Esophagus muscularis mucosa (tissue), 4 donors: ENCODE measurements around the gene PARP8. TPM values are rescaled to one million over a fixed set of nuclear protein-coding genes. Genes with fewer than 3 reads are reported as not detected.

Experiments
- DNase-seq: peaks from one replicate; pipeline ENCODE4 v3.0.0-alpha.2; 2017; ENCODE audit errors: extremely low spot score
- H3K27ac ChIP-seq, 4 donors: fragments of 200-600 bp; sonication (generic); replicated peaks in 1 of 4; 1 replicate in 3 of 4; 2 replicates in 1 of 4; pipeline ENCODE4 v1.5.1; 2016 to 2019; ENCODE audit warnings: mild to moderate bottlenecking in 1 of 4
- H3K27me3 ChIP-seq, 4 donors: fragments of 200-600 bp; sonication (generic); one replicate each; pipeline versions ENCODE4 v1.5.1 to v1.6.0; 2016 to 2019
- H3K36me3 ChIP-seq, 4 donors: fragments of 200-600 bp; sonication (generic); one replicate each; pipeline ENCODE4 v1.5.1; 2016 to 2019
- H3K4me1 ChIP-seq, 4 donors: fragments of 200-600 bp; sonication (generic); one replicate each; pipeline ENCODE4 v1.5.1; 2016 to 2019
- H3K4me3 ChIP-seq, 4 donors: fragments of 200-600 bp; sonication (generic); 1 replicate in 2 of 4; 2 replicates in 2 of 4; pipeline ENCODE4 v1.5.1; 2016 to 2019; ENCODE audit warnings: mild to moderate bottlenecking in 4 of 4, moderate library complexity in 1 of 4
- H3K9me3 ChIP-seq, 4 donors: fragments of 200-600 bp; sonication (generic); 1 replicate in 3 of 4; 2 replicates in 1 of 4; pipeline ENCODE4 v1.5.1; 2016 to 2019
- CTCF ChIP-seq, 3 experiments: fragments of 200-600 bp in 2 of 3; fragments of 450-650 bp in 1 of 3; sonication (generic) in 2 of 3; IDR thresholded peaks; one replicate each; pipeline ENCODE4 v1.5.1; 2017 to 2019; ENCODE audit warnings: antibody characterized with exemption in 3 of 3, mild to moderate bottlenecking in 2 of 3, moderate library complexity in 1 of 3
- EP300 ChIP-seq: sonication (generic); formaldehyde crosslinking; IDR thresholded peaks from one replicate; pipeline ENCODE4 v1.6.1; 2017; ENCODE audit warnings: antibody characterized with exemption
- POLR2A ChIP-seq: fragments of 450-650 bp; IDR thresholded peaks from one replicate; pipeline ENCODE4 v1.6.1; 2017; ENCODE audit warnings: antibody characterized with exemption, moderate library complexity, mild to moderate bottlenecking, low read depth
- POLR2AphosphoS5 ChIP-seq, 2 donors: sonication (generic); formaldehyde crosslinking; IDR thresholded peaks; one replicate each; pipeline ENCODE4 v1.6.1; 2017; ENCODE audit warnings: antibody characterized with exemption in 2 of 2
- WGBS: methylation state at CpG from one replicate; pipeline ENCODE4 v1.1.5; 2018; 5-methylcytosine and 5-hydroxymethylcytosine counted together
- intact Hi-C: fragments of 100-400 bp; cut with DNase I; formaldehyde crosslinking; loops from one replicate; pipeline ENCODE4 v1.15.1; 2023
- total RNA-seq, 4 donors: library from RNA; depleted of rRNA; stranded (reverse); fragments of >200 nt; gene quantifications; one replicate each; pipeline versions ENCODE4 v1.1.0 to v1.2.1, GENCODE V29; 2016

The PARP8 gene
- total RNA-seq, 4 donors from 2014 or later, result 5.4 to 17.1 (median 9.7) TPM

DNA sequence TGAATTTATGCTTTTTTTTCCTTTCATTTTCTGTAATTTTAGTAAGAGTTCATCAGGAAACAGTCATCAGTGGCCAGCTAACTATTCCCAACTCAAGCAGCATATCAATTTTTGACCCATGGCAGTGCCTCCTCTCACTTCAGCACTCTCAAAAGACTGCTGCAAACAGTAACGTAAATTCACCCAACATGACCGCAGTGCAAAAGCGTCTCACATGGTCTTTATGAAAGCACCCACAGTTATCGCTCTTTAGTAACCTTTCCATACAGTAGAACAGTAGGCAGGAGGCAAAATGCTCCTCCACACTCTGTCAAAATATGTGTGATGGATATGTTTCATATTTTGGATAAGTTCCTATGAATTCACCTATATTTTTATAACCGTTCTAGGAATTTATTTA, 48.6 kb downstream of the PARP8 start:
- no peaks in the 10 kb centered on the region for H3K36me3 ChIP-seq
- no peak for TF ChIP-seq CTCF (IDR thresholded peaks at IDR 0.05)
- no peak for TF ChIP-seq POLR2A
- no peak for TF ChIP-seq EP300
- no peak for TF ChIP-seq POLR2AphosphoS5 (IDR thresholded peaks at IDR 0.05)
- H3K9me3 ChIP-seq, result no peaks in the 10 kb centered on the region
- DNase-seq, result no peak
- H3K4me1 ChIP-seq, result peaks cover 0 to 18% (median 7%) of the 10 kb centered on the region in 4 donors
- intact Hi-C loops, result no loop called here
- no peaks in the 10 kb centered on the region for H3K27me3 ChIP-seq
- H3K4me3 ChIP-seq, result no peak overlapping the region
- no peak overlapping the region for H3K27ac ChIP-seq
- WGBS, result 86% methylated on average over 5 of the region's 5 CpGs

DNA sequence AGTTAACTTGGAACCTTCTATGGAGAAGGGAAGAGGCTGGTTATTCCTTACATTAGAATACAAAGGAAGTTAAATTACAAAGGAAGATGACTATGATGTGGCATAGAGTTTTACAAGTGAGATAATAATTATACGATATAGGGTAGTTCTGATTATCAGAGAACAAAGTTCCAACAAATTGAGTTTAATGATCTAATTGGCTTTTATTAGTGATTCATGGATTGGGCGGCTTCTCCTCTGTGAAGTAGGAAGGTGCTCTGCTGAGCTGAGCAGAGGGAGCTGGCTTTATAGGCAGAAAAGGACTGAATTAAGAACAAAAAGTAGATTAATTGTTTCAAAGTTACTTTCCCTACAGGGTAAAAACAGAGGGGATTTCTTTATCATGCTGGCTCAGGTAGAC, 49.7 kb downstream of the PARP8 start:
- Histone ChIP-seq H3K27ac (no peak overlapping the region), H3K4me3 (no peak overlapping the region), H3K4me1 (peaks cover 0 to 12% (median 4%) of the 10 kb centered on the region in 4 donors), H3K36me3 (no peaks in the 10 kb centered on the region), H3K27me3 (no peaks in the 10 kb centered on the region), H3K9me3 (no peaks in the 10 kb centered on the region)
- no peak for DNase-seq
- TF ChIP-seq POLR2AphosphoS5 (IDR thresholded peaks at IDR 0.05) (no peak), POLR2A (no peak), CTCF (IDR thresholded peaks at IDR 0.05) (no peak), EP300 (no peak)
- intact Hi-C loops, result no loop called here
- 96% methylated on average over 2 of the region's 2 CpGs for WGBS

GRCh38 chr5:50717651-50718050, 51.2 kb downstream of the PARP8 start:
- WGBS, result 82% methylated on average over 2 of the region's 2 CpGs
- TF ChIP-seq POLR2AphosphoS5 (IDR thresholded peaks at IDR 0.05) (no peak), CTCF (IDR thresholded peaks at IDR 0.05) (no peak), POLR2A (no peak), EP300 (no peak)
- no peaks in the 10 kb centered on the region for H3K36me3 ChIP-seq
- no peak overlapping the region for H3K27ac ChIP-seq
- H3K9me3 ChIP-seq, result no peaks in the 10 kb centered on the region
- no peaks in the 10 kb centered on the region for H3K27me3 ChIP-seq
- no peak overlapping the region for H3K4me3 ChIP-seq
- intact Hi-C loops, result no loop called here
- DNase-seq, result no peak
- H3K4me1 ChIP-seq, result peaks cover 0 to 2% (median 0%) of the 10 kb centered on the region in 4 donors

GRCh38 chr5:50720061-50720710, 53.7 kb downstream of the PARP8 start:
- Histone ChIP-seq H3K4me3 (no peak overlapping the region), H3K27me3 (no peaks in the 10 kb centered on the region), H3K27ac (no peak overlapping the region), H3K36me3 (no peaks in the 10 kb centered on the region), H3K9me3 (no peaks in the 10 kb centered on the region), H3K4me1 (peaks cover 0 to 2% (median 0%) of the 10 kb centered on the region in 4 donors)
- no peak for DNase-seq
- WGBS, result 69% methylated on average over 4 of the region's 4 CpGs
- intact Hi-C loops, result no loop called here
- no peak for TF ChIP-seq CTCF (IDR thresholded peaks at IDR 0.05)
- no peak for TF ChIP-seq EP300
- no peak for TF ChIP-seq POLR2AphosphoS5 (IDR thresholded peaks at IDR 0.05)
- TF ChIP-seq POLR2A, result no peak

- Histone ChIP-seq H3K4me1 (peaks cover 0 to 10% (median under 1%) of the 10 kb centered on the region in 4 donors), H3K9me3 (no peaks in the 10 kb centered on the region), H3K4me3 (no peak overlapping the region), H3K27me3 (no peaks in the 10 kb centered on the region), H3K36me3 (no peaks in the 10 kb centered on the region), H3K27ac (no peak overlapping the region)
- intact Hi-C loops, result no loop called here
- WGBS, result 91% methylated on average over 4 of the region's 4 CpGs
- TF ChIP-seq CTCF (IDR thresholded peaks at IDR 0.05), result no peak
- TF ChIP-seq POLR2A, result no peak
- no peak for TF ChIP-seq EP300
- no peak for TF ChIP-seq POLR2AphosphoS5 (IDR thresholded peaks at IDR 0.05)
- no peak for DNase-seq
Observed at GRCh38 chr5:50722223-50722622, 55.8 kb downstream of the PARP8 start.
